Osteoblast (primary cell): Measurements from ENCODE around the gene TKT. TPM values are rescaled to one million over a fixed set of nuclear protein-coding genes. Genes with fewer than 3 reads are reported as not detected.

Experiments
- DNase-seq: peaks from one replicate; pipeline ENCODE4 v3.0.0; 2011; ENCODE audit warnings: low spot score, mixed read lengths; ENCODE audit not compliant: insufficient read length; ENCODE audit errors: missing footprints
- H2AFZ ChIP-seq: 2 replicates; pipeline ENCODE4 v1.6.0; 2011; ENCODE audit warnings: mild to moderate bottlenecking, low read length
- H3K27ac ChIP-seq: 2 replicates; pipeline ENCODE4 v1.5.1; 2011; ENCODE audit warnings: mild to moderate bottlenecking, low read depth, low read length, moderate library complexity
- H3K27me3 ChIP-seq: 2 replicates; pipeline ENCODE4 v1.6.0; 2012; ENCODE audit warnings: mild to moderate bottlenecking, control low read depth, inconsistent platforms, low read length, moderate library complexity; ENCODE audit not compliant: insufficient read depth
- H3K36me3 ChIP-seq: 2 replicates; pipeline ENCODE4 v1.5.1; 2011; ENCODE audit warnings: mild to moderate bottlenecking, low read length, control low read depth, moderate library complexity; ENCODE audit not compliant: insufficient read depth
- H3K4me1 ChIP-seq: 2 replicates; pipeline ENCODE4 v1.5.1; 2011; ENCODE audit warnings: mild to moderate bottlenecking, low read length, control low read depth, moderate library complexity; ENCODE audit not compliant: insufficient read depth
- H3K4me2 ChIP-seq: 2 replicates; pipeline ENCODE4 v1.6.0; 2011; ENCODE audit warnings: mild to moderate bottlenecking, low read length; ENCODE audit not compliant: insufficient read depth
- H3K4me3 ChIP-seq: fragments of 200-600 bp; sonication (generic); 3 replicates; pipeline ENCODE4 v1.5.1; 2012; ENCODE audit warnings: mild to moderate bottlenecking, low read length, inconsistent platforms; ENCODE audit not compliant: insufficient read depth
- H3K79me2 ChIP-seq: 2 replicates; pipeline ENCODE4 v1.6.0; 2012; ENCODE audit warnings: mild to moderate bottlenecking, low read length, control low read depth, inconsistent platforms; ENCODE audit not compliant: insufficient read depth
- H3K9me3 ChIP-seq: 2 replicates; pipeline ENCODE4 v1.5.1; 2011; ENCODE audit warnings: low read depth, low read length, control low read depth
- H4K20me1 ChIP-seq: 2 replicates; pipeline ENCODE4 v1.6.0; 2012; ENCODE audit warnings: mild to moderate bottlenecking, low read length, control low read depth; ENCODE audit not compliant: insufficient read depth
- small RNA-seq: library from RNA; depleted of rRNA; stranded (forward); fragments of <200 nt; gene quantifications from one replicate; pipeline ENCODE3, GENCODE V24; 2012
- total RNA-seq: library from RNA; depleted of rRNA; stranded (reverse); fragments of >200 nt; gene quantifications from 2 replicates; pipeline ENCODE4 v1.2.3, GENCODE V29; 2012
- TF ChIP-seq, protein P1 (sequence below): IDR thresholded peaks from 2 replicates; pipeline ENCODE4 v1.5.1; 2011; ENCODE audit warnings: mild to moderate bottlenecking, low read depth, low read length, moderate library complexity; ENCODE audit errors: extremely low read depth

Gene TKT
- total RNA-seq, 1 donor, result 453 TPM

DNA sequence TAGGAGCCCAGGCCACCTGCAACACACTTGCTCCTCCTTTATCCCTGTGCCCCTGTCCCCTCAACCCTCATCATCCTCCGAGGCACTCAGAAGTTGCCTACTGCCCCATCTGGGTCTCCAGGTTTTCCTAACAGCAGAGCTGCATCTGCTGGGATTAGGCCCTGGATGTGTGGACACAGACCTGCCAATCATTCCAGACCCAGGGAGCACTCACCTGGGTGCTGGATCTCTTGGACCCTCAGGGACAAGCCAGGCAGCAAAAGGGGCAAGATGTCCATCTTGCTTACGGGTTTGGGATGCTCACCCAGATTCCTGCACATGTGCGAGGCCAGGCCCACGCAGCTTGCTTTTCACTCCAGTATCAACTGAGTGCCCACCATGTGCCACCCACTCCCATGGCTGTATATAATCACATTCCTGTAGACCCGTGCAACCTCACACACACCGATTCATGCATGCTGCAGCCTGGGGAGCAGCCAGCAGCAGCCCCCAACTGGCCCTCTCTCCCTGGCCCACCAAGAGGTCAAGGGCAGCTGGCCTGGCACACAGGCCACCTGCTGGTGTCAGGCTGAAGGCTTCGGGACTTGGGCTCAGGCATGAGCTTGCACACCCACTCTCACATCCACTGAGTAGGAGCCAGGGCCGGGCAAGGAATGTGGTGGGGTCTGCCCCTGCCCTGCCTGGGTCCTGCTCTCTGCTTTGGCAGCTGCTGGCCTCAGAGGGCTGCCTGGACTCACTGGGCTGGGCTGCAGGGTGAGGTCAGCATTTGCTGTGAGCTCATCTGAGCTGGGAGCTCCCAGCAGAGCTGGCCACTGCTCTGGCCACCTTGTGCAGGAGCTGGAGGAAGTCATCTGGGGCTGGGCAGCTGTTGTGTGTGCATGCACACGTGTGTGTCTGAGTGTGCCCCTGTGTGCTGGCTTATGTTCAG is 79.9 kb downstream of the TKT start:
- Histone ChIP-seq H4K20me1 (peaks cover 11% of the 10 kb centered on the region), H3K4me3 (no peak overlapping the region), H3K27me3 (no peaks in the 10 kb centered on the region), H2AFZ (no peak overlapping the region), H3K9me3 (no peaks in the 10 kb centered on the region), H3K79me2 (peaks cover 12% of the 10 kb centered on the region), H3K4me1 (peaks cover 8% of the 10 kb centered on the region), H3K36me3 (peaks cover 8% of the 10 kb centered on the region), H3K4me2 (no peak overlapping the region), H3K27ac (no peak overlapping the region)
- DNase-seq, result peak; percentile 89
- TF ChIP-seq, protein P1, sequence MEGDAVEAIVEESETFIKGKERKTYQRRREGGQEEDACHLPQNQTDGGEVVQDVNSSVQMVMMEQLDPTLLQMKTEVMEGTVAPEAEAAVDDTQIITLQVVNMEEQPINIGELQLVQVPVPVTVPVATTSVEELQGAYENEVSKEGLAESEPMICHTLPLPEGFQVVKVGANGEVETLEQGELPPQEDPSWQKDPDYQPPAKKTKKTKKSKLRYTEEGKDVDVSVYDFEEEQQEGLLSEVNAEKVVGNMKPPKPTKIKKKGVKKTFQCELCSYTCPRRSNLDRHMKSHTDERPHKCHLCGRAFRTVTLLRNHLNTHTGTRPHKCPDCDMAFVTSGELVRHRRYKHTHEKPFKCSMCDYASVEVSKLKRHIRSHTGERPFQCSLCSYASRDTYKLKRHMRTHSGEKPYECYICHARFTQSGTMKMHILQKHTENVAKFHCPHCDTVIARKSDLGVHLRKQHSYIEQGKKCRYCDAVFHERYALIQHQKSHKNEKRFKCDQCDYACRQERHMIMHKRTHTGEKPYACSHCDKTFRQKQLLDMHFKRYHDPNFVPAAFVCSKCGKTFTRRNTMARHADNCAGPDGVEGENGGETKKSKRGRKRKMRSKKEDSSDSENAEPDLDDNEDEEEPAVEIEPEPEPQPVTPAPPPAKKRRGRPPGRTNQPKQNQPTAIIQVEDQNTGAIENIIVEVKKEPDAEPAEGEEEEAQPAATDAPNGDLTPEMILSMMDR, result no peak

Small RNA genes within 50 kb of the gene (small RNA-seq; reads per million reads assigned to genes)
- not detected for gene RF00019

Other genes with a start within 250 kb of the TKT start
- gene SFMBT1, start 209.9 kb downstream of the TKT start, total RNA-seq, result 11.6 and 12.4 TPM in 2 replicates
- 11.9 and 12.7 TPM in 2 replicates for gene RFT1, start 125.6 kb downstream of the TKT start, total RNA-seq
- gene PRKCD, start 94.8 kb downstream of the TKT start, total RNA-seq, result 1.8 and 2.2 TPM in 2 replicates
- gene DCP1A, start 91.5 kb upstream of the TKT start, total RNA-seq, result 14.4 and 16.6 TPM in 2 replicates
- under 0.01 and 0.29 TPM in 2 replicates for gene CACNA1D, start 238.6 kb upstream of the TKT start, total RNA-seq